ENCODE data around the gene TMEFF2. TPM values are rescaled to one million over a fixed set of nuclear protein-coding genes. Genes with fewer than 3 reads are reported as not detected.

Gene TMEFF2
- total and polyA plus RNA-seq, 12 donors, result 0.16 to 2.7 (median 0.58) TPM; not detected in 2

GRCh38 chr2:192026825-192027120 lies 168.0 kb downstream of the TMEFF2 start:
- H3K4me1 ChIP-seq (replicated peaks in 1 of 2), result no peaks in the 10 kb centered on the region
- H3K4me3 ChIP-seq, result no peak overlapping the region
- no peaks in the 10 kb centered on the region for H3K9me3 ChIP-seq (replicated peaks in 1 of 3)
- H3K27me3 ChIP-seq, result no peaks in the 10 kb centered on the region
- no peak overlapping the region for H3K27ac ChIP-seq
- intact Hi-C loops (cut with DNase I), result no loop called here
- DNase-seq, result no peak
- WGBS, 4 donors, result 78 to 94% (median 85%) methylated on average over 1 of the region's 1 CpG
- TF ChIP-seq CTCF (IDR thresholded peaks at IDR 0.05), result no peak
- no peak for TF ChIP-seq POLR2A (IDR thresholded peaks at IDR 0.05)
- H3K36me3 ChIP-seq (replicated peaks in 1 of 2), result no peaks in the 10 kb centered on the region

- no peak overlapping the region for H3K27ac ChIP-seq
- TF ChIP-seq CTCF (IDR thresholded peaks at IDR 0.05) (no peak), POLR2A (IDR thresholded peaks at IDR 0.05) (no peak)
- WGBS, 4 donors, result 57 to 68% (median 67%) methylated on average over 7 of the region's 7 CpGs
- intact Hi-C loops (cut with DNase I), result no loop called here
- no peaks in the 10 kb centered on the region for H3K36me3 ChIP-seq (replicated peaks in 1 of 2)
- H3K9me3 ChIP-seq (replicated peaks in 1 of 3), result no peaks in the 10 kb centered on the region
- H3K27me3 ChIP-seq, result no peaks in the 10 kb centered on the region
- no peak overlapping the region for H3K4me3 ChIP-seq
- no peaks in the 10 kb centered on the region for H3K4me1 ChIP-seq (replicated peaks in 1 of 2)
- no peak for DNase-seq
These were observed 168.5 kb downstream of the TMEFF2 start for GRCh38 chr2:192026059-192026824.

GRCh38 chr2:192025637-192026036 lies 169.1 kb downstream of the TMEFF2 start:
- intact Hi-C loops (cut with DNase I), result no loop called here
- WGBS, 4 donors, result 75 to 77% (median 76%) methylated on average over 4 of the region's 4 CpGs

GRCh38 chr2:192023006-192023405 lies 171.7 kb downstream of the TMEFF2 start:
- intact Hi-C loops (cut with DNase I), result no loop called here
- WGBS, 4 donors, result 76 to 84% (median 83%) methylated on average over 3 of the region's 3 CpGs
- H3K4me3 ChIP-seq, result no peak overlapping the region
- H3K36me3 ChIP-seq (replicated peaks in 1 of 2), result no peaks in the 10 kb centered on the region
- H3K4me1 ChIP-seq (replicated peaks in 1 of 2), result no peaks in the 10 kb centered on the region
- no peaks in the 10 kb centered on the region for H3K27me3 ChIP-seq
- DNase-seq, result no peak
- no peak for TF ChIP-seq POLR2A (IDR thresholded peaks at IDR 0.05)
- TF ChIP-seq CTCF (IDR thresholded peaks at IDR 0.05), result no peak
- no peak overlapping the region for H3K27ac ChIP-seq
- no peaks in the 10 kb centered on the region for H3K9me3 ChIP-seq (replicated peaks in 1 of 3)

More at GRCh38 chr2:192025637-192026036, 169.1 kb downstream of the TMEFF2 start:
- no peak overlapping the region for H3K27ac ChIP-seq
- no peak for DNase-seq
- H3K27me3 ChIP-seq, result no peaks in the 10 kb centered on the region
- H3K9me3 ChIP-seq (replicated peaks in 1 of 3), result no peaks in the 10 kb centered on the region
- H3K4me1 ChIP-seq (replicated peaks in 1 of 2), result no peaks in the 10 kb centered on the region
- no peak overlapping the region for H3K4me3 ChIP-seq
- no peak for TF ChIP-seq POLR2A (IDR thresholded peaks at IDR 0.05)
- H3K36me3 ChIP-seq (replicated peaks in 1 of 2), result no peaks in the 10 kb centered on the region

GRCh38 chr2:192017844-192018243 lies 176.9 kb downstream of the TMEFF2 start:
- H3K27ac ChIP-seq, result no peak overlapping the region
- no peaks in the 10 kb centered on the region for H3K9me3 ChIP-seq (replicated peaks in 1 of 3)
- H3K4me3 ChIP-seq, result no peak overlapping the region
- DNase-seq, result no peak
- H3K36me3 ChIP-seq (replicated peaks in 1 of 2), result no peaks in the 10 kb centered on the region
- intact Hi-C loops (cut with DNase I), result no loop called here
- H3K4me1 ChIP-seq (replicated peaks in 1 of 2), result no peaks in the 10 kb centered on the region
- no peaks in the 10 kb centered on the region for H3K27me3 ChIP-seq
- TF ChIP-seq CTCF (IDR thresholded peaks at IDR 0.05) (no peak), POLR2A (IDR thresholded peaks at IDR 0.05) (no peak)
